Brain microvascular endothelial cell (primary cell): Measurements from ENCODE around the gene CLEC6A.

Source experiments
- DNase-seq: peaks from one replicate; pipeline ENCODE4 v3.0.0-alpha.2; 2020
- H3K27ac ChIP-seq: fragments of 250-450 bp; sonication (Bioruptor Pico); 2 replicates; pipeline ENCODE4 v1.5.1; 2020; ENCODE audit warnings: mild to moderate bottlenecking, moderate library complexity
- H3K27me3 ChIP-seq: fragments of 250-450 bp; sonication (Bioruptor Pico); replicated peaks from 2 replicates; pipeline ENCODE4 v1.5.1; 2020; ENCODE audit warnings: mild to moderate bottlenecking
- H3K36me3 ChIP-seq: fragments of 250-450 bp; sonication (Bioruptor Pico); replicated peaks from 2 replicates; pipeline ENCODE4 v1.5.1; 2020; ENCODE audit warnings: mild to moderate bottlenecking
- H3K4me3 ChIP-seq: 2 replicates; pipeline ENCODE4 v1.5.1; 2011; ENCODE audit warnings: low read depth, mild to moderate bottlenecking, control low read depth, low read length, moderate library complexity
- CTCF ChIP-seq: IDR thresholded peaks from 2 replicates; pipeline ENCODE4 v1.5.1; 2011; ENCODE audit warnings: low read depth, mild to moderate bottlenecking, moderate library complexity, low read length, control low read depth, inconsistent platforms; ENCODE audit errors: missing control alignments
- in situ Hi-C: cut with HindIII; loops from 2 replicates; pipeline ENCODE4 v1.10.0; 2017; ENCODE audit warnings: low sequenced_read_pairs, low pct_ligation_motif_present

Gene CLEC6A

GRCh38 chr12:8465301-8465996, 9.7 kb downstream of the CLEC6A start:
- no peak for DNase-seq
- no peak for TF ChIP-seq CTCF
- no peak overlapping the region for H3K4me3 ChIP-seq
- in situ Hi-C loops, result no loop called here
- no peaks in the 10 kb centered on the region for H3K36me3 ChIP-seq
- no peak overlapping the region for H3K27ac ChIP-seq
- H3K27me3 ChIP-seq, result no peaks in the 10 kb centered on the region

GRCh38 chr12:8466241-8466640, 10.5 kb downstream of the CLEC6A start:
- H3K27me3 ChIP-seq, result no peaks in the 10 kb centered on the region
- DNase-seq, result no peak
- H3K36me3 ChIP-seq, result no peaks in the 10 kb centered on the region
- no peak overlapping the region for H3K4me3 ChIP-seq
- in situ Hi-C loops, result no loop called here
- no peak for TF ChIP-seq CTCF
- no peak overlapping the region for H3K27ac ChIP-seq

GRCh38 chr12:8471090-8471489, 15.3 kb downstream of the CLEC6A start:
- no peak for DNase-seq
- H3K36me3 ChIP-seq, result no peaks in the 10 kb centered on the region
- H3K4me3 ChIP-seq, result no peak overlapping the region
- no peak overlapping the region for H3K27ac ChIP-seq
- no peak for TF ChIP-seq CTCF
- in situ Hi-C loops, result no loop called here
- H3K27me3 ChIP-seq, result no peaks in the 10 kb centered on the region

- DNase-seq, result no peak
- TF ChIP-seq CTCF, result no peak
- Histone ChIP-seq H3K27me3 (no peaks in the 10 kb centered on the region), H3K27ac (no peak overlapping the region), H3K4me3 (no peak overlapping the region), H3K36me3 (no peaks in the 10 kb centered on the region)
- in situ Hi-C loops, result no loop called here
Observed at GRCh38 chr12:8475508-8476203, 19.9 kb downstream of the CLEC6A start.

- no peak for TF ChIP-seq CTCF
- no peak for DNase-seq
- Histone ChIP-seq H3K27ac (no peak overlapping the region), H3K36me3 (no peaks in the 10 kb centered on the region), H3K27me3 (no peaks in the 10 kb centered on the region), H3K4me3 (no peak overlapping the region)
- in situ Hi-C loops, result no loop called here
Observed at GRCh38 chr12:8482571-8483061, 26.9 kb downstream of the CLEC6A start.

GRCh38 chr12:8483079-8483478, 27.3 kb downstream of the CLEC6A start:
- TF ChIP-seq CTCF, result no peak
- in situ Hi-C loops, result no loop called here
- no peaks in the 10 kb centered on the region for H3K36me3 ChIP-seq
- H3K27me3 ChIP-seq, result no peaks in the 10 kb centered on the region
- no peak overlapping the region for H3K4me3 ChIP-seq
- no peak for DNase-seq
- no peak overlapping the region for H3K27ac ChIP-seq
